HS-27A (cell line): ENCODE results near the gene TMEM223.
"Not testable (repeated sequence)": the region's sequence is repeated elsewhere in the genome, so short reads cannot be mapped to it uniquely, and the experiment has no call there.

Experiments used
- DNase-seq: peaks from one replicate; pipeline ENCODE4 v3.0.0-alpha.2; 2012; ENCODE audit warnings: low read depth, missing footprints

The TMEM223 gene

GRCh38 chr11:62791501-62792201 is at the start of gene TMEM223:
Gene TMEM223, minus strand, starts transcription at chr11:62792006. Its CDS starts 12 bp downstream, at chr11:62791994.
- no peak for DNase-seq

GRCh38 chr11:62840721-62841360 is 49.0 kb upstream of the TMEM223 start:
- peak; percentile 95 for DNase-seq

- peak; percentile 83 for DNase-seq
These were observed 47.5 kb upstream of the TMEM223 start, which contains the start of gene WDR74 for GRCh38 chr11:62839050-62839945. Gene WDR74, minus strand, starts transcription at chr11:62839590. Its CDS starts 20 bp downstream, at chr11:62839570.

- DNase-seq: no peak
These were observed 43.5 kb upstream of the TMEM223 start for GRCh38 chr11:62835336-62835735.

- no peak for DNase-seq
These were observed 40.8 kb upstream of the TMEM223 start, which contains the start of gene TEX54 for GRCh38 chr11:62832336-62833234. Gene TEX54, minus strand, starts transcription at chr11:62832841.

- peak; percentile 99 for DNase-seq
These were observed 39.9 kb upstream of the TMEM223 start, which contains the start of gene STX5 for GRCh38 chr11:62831520-62832335. Gene STX5, minus strand, starts transcription at chr11:62832051. Its CDS starts 808 bp downstream, at chr11:62831243.

- no peak for DNase-seq
These were observed 39.2 kb upstream of the TMEM223 start for GRCh38 chr11:62830904-62831519.

- not testable (repeated sequence) for DNase-seq
These were observed 36.3 kb upstream of the TMEM223 start for GRCh38 chr11:62828130-62828529.

GRCh38 chr11:62823677-62824076 is 31.9 kb upstream of the TMEM223 start:
- DNase-seq: no peak

GRCh38 chr11:62817129-62817528 is 25.3 kb upstream of the TMEM223 start:
- no peak for DNase-seq

- no peak for DNase-seq
These were observed 24.8 kb upstream of the TMEM223 start for GRCh38 chr11:62816557-62816956.

- no peak for DNase-seq
These were observed 19.9 kb upstream of the TMEM223 start for GRCh38 chr11:62811659-62812058.

GRCh38 chr11:62810748-62811147 is 18.9 kb upstream of the TMEM223 start:
- DNase-seq: no peak

- DNase-seq: no peak
These were observed 14.9 kb upstream of the TMEM223 start for GRCh38 chr11:62806611-62807121.

- no peak for DNase-seq
These were observed 14.2 kb upstream of the TMEM223 start for GRCh38 chr11:62805961-62806441.

- DNase-seq: peak; percentile 89
These were observed 13.5 kb upstream of the TMEM223 start, which contains the start of gene NXF1 for GRCh38 chr11:62805076-62805892. Gene NXF1, minus strand, starts transcription at chr11:62805440. Its CDS starts 84 bp downstream, at chr11:62805356.

GRCh38 chr11:62804310-62805075 is 12.7 kb upstream of the TMEM223 start:
- no peak for DNase-seq

- no peak for DNase-seq
These were observed 9.3 kb upstream of the TMEM223 start for GRCh38 chr11:62801071-62801470.
